ENCODE data around the gene ALDH1L2.

DNA sequence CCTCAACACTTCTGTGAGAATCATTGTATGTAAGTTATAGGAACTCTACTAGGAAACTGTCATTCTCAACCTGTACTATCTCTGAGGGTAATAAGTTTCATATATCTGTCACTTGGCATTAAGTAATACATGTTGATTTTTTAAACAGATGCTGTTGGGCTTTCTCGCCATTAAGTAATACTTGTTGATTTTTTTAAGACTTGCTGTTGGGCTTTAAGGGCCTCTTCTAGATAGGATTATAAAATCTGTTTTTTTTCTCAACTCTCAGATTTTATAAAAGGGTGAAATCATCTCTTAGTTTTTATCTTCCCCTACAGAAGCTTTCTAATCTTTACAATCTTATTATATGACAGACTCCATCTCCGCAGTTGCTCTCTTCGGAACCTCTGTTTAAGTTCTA lies 28.8 kb upstream of the ALDH1L2 start:
- TF ChIP-seq EZH2 (IDR thresholded peaks at IDR 0.05; ENCODE audit: low read depth) = no peak
- TF ChIP-seq, protein P1, sequence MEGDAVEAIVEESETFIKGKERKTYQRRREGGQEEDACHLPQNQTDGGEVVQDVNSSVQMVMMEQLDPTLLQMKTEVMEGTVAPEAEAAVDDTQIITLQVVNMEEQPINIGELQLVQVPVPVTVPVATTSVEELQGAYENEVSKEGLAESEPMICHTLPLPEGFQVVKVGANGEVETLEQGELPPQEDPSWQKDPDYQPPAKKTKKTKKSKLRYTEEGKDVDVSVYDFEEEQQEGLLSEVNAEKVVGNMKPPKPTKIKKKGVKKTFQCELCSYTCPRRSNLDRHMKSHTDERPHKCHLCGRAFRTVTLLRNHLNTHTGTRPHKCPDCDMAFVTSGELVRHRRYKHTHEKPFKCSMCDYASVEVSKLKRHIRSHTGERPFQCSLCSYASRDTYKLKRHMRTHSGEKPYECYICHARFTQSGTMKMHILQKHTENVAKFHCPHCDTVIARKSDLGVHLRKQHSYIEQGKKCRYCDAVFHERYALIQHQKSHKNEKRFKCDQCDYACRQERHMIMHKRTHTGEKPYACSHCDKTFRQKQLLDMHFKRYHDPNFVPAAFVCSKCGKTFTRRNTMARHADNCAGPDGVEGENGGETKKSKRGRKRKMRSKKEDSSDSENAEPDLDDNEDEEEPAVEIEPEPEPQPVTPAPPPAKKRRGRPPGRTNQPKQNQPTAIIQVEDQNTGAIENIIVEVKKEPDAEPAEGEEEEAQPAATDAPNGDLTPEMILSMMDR (conservative IDR thresholded peaks at IDR 0.05) = no peak
